GM21529 (cell line): Measurements from ENCODE around the gene RIBC2.
"Not testable (repeated sequence)": the region's sequence is repeated elsewhere in the genome, so short reads cannot be mapped to it uniquely, and the experiment has no call there.

Experiments
- ATAC-seq: cut with Tn5 transposase; IDR thresholded peaks from one replicate; pipeline ENCODE4 v1.9.1; 2021; ENCODE audit not compliant: unreplicated experiment

Gene RIBC2

DNA sequence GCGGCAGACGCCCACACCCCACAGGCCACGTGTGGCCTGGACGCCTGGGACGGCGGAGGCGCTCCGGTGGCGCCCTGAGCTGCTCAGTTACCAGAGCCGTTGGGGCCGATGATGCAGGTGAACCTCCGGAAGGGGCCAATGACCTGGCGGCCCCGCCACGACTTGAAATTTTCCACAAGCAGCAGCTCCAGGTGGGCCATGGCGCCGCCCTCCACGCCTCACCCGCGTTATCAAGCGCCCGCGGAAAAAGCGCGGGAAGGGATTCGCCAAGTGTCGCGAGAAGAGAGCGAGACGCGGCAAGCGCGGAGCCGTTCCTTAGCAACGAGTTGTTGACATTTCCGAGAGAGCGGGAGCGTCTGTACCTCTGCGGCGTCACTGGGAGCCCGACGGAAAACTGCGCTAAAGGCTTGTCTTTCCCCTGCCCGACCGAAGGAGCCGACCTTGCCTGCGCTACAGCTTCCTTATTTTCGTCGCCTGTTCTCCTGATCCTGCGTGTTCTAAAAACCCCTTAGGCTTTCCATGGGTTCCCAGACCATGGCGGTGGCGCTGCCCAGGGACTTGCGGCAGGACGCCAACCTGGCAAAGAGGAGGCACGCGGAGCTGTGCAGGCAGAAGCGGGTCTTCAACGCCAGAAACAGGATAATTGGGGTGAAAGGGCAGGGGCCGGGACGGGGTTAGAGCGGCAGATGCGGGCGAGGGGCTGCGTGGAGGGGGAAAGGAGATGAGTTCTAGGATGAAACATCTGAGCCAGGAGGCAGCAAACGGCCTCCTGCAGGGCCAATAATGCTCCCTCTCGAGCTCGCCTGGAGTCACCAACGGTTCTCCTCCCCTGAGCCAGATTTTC lies at the start of gene RIBC2, which contains the start of gene SMC1B:
Gene RIBC2 (plus strand): TSS at position 326 of the 844 bp plus-strand sequence. CDS start 194 bp downstream, at position 520.
Gene SMC1B (minus strand): TSS at position 232 of the 844 bp plus-strand sequence. CDS start 32 bp downstream, at position 200.
- ATAC-seq: no peak

- no peak for ATAC-seq
These were observed 46.8 kb upstream of the RIBC2 start for GRCh38 chr22:45366713-45367112.

- not testable (repeated sequence) for ATAC-seq
These were observed 39.9 kb upstream of the RIBC2 start for GRCh38 chr22:45373592-45373991.

DNA sequence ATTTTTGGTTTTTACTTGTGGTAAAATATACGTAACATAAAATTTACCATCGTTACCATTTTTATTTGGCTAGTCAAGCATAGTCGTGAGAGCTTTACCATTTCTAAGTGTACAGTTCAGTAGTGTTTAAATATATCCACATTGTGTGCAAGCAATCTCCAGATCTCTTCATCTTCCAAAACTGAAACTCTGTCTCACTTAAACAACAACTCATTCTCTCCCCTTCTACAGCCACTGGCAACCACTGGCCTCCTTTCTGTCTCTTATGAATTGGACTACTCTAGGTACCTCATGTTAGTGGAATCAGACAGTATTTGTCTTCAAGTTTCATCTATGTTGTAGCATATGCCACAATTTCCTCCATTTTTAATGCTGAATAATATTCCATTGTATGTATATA lies 37.5 kb upstream of the RIBC2 start:
- ATAC-seq: no peak

DNA sequence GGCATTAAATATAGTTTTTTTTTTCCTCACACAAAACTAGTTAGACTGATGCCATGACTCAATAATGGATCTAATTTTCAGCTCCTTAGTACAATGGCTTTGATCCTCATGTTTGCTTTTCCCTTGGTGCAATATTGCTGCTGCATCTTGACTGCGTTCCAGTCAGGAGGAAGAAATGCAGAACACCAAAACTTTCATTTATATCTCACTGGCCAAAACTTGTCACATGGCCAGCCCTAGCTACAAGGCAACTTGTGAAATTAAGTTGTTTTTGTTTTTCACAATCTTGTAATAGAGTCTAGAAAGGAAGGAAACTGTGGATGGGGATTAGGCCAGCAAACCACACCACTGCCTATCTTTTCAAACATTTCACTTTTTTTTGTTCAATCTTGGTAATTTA lies 36.8 kb upstream of the RIBC2 start:
- no peak for ATAC-seq

- no peak for ATAC-seq
These were observed 32.1 kb upstream of the RIBC2 start for GRCh38 chr22:45381348-45381747.

DNA sequence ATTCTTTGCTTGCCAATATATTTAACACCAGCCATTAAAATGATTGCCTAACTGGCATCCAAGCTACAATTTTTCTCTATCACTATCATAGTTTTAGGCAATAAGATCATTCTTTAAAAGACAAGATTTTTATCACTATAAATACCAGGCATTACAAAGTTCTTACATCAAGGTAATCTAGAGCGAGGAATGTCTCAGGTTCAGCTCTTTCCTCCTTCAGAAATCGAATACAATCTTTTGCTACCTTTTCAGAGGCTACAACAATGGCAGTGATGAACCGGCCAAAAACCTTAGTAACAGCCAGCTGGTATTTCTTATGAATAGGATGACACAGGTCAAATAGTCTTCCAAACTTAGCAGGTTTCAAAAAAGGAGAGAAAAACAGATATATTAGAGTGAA lies 23.9 kb upstream of the RIBC2 start:
- ATAC-seq: no peak

- ATAC-seq: no peak
These were observed 15.7 kb upstream of the RIBC2 start for GRCh38 chr22:45397806-45398205.

GRCh38 chr22:45398214-45398613 lies 15.3 kb upstream of the RIBC2 start:
- ATAC-seq: no peak

GRCh38 chr22:45399712-45400445 lies 13.6 kb upstream of the RIBC2 start:
- no peak for ATAC-seq

GRCh38 chr22:45402466-45402985 lies 11.0 kb upstream of the RIBC2 start:
- no peak for ATAC-seq

GRCh38 chr22:45407793-45408192 lies 5.7 kb upstream of the RIBC2 start:
- ATAC-seq: no peak

DNA sequence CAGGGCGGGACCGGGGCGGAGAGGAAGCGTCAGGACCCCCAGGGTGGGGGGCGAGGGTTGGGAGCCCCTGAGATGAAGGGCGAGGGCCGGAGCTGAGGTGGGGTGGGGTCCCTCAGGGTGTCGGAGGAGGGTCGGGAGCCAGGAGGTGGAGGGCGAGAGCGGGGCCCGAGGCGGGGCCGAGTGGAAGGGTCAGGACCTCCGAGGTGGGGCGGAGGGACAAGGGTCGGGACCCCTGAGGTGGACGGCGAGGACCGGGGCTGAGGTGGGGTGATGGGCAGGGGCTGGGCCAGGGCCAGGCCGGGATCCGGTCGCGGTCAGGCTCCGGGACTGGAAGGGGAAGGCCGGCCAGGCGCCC lies 503 bp upstream of the RIBC2 start:
- no peak for ATAC-seq

DNA sequence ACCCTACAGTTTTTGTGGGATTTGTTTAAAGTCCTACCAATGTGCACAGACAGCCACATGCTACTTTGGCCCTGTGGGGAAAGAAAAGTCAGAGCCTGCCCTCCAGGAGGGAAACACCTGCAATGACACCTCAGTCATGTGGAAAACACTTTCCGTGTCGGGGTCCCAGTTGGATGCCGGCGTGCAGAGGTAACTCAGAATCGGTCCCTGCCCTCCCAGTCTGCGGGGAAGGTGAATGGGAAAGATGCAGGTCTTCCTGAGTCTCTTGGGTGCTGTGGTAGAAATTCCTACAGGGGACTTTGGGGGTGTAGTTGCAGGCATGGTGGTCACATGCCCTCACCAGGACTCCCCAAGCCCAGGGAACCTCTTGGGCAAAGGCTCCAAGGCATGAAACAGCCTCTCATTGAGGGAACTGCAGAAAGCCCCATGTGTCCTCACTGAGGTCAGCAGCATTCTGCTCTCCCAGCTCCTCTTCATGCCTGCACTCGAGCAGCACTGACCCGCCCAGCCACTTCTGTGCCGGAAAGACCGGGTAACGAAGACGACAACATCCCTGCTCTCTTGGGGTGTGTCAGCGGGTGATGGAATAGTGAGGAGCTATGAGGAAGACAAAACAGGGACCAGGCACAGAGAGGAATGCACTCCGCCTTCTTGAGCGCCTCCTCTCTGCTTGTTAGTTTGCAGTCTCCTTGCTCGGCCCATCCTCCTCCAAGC lies 4.7 kb downstream of the RIBC2 start:
- no peak for ATAC-seq

GRCh38 chr22:45418770-45419138 lies 5.3 kb downstream of the RIBC2 start:
- ATAC-seq: no peak

DNA sequence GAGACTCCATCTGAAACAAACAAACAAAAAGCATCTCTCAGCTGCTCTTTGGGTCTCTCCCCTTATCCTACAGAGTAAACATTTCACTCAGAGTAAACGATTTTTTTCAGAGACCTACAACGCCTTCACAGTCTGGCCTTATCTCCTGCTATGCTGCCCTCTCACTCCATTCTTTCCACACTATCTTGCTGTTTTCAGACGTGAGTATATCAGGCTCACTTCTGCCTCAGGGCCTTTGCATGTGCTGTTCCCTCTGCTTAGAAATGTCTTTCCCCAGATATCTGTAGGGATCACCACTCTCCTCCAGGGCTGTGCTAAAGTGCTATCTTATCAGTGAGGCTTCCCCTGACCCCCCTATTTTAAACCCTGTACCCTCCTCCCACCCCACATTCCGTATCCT lies 6.5 kb downstream of the RIBC2 start:
- ATAC-seq: no peak

DNA sequence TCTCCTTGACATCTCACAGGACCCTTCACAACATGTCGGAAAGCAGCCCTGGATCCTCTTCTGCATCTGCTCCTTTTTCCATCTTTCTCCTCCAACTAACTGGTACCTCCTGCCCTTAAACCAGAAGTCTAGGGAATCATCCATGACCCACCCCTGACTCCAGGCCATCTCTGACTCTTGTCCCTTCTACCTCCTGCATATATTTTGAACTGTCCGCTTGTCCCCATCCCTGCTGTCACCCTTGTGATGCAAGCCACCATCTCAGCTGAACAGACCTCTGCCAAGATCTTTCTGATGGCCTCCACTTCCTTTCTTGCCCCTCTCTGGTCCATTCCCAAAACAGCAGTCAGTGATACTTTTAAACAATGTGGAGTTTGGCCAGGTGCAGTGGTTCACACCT lies 7.0 kb downstream of the RIBC2 start:
- no peak for ATAC-seq

GRCh38 chr22:45421349-45422055 lies 8.0 kb downstream of the RIBC2 start:
- no peak for ATAC-seq

GRCh38 chr22:45422237-45422983 lies 8.9 kb downstream of the RIBC2 start:
- ATAC-seq: no peak

- no peak for ATAC-seq
These were observed 10.0 kb downstream of the RIBC2 start for GRCh38 chr22:45423524-45423923.
